Measurements from ENCODE around the gene CTAGE1. TPM values are rescaled to one million over a fixed set of nuclear protein-coding genes. Genes with fewer than 3 reads are reported as not detected.

CTAGE1 gene
- polyA plus RNA-seq, 2 of the 4 experiments (the other 2 are of a cell fraction): 0.01 TPM; not detected in 1

GRCh38 chr18:22412176-22412911, 5.4 kb downstream of the CTAGE1 start (continued):
- TF ChIP-seq GATA3 (IDR thresholded peaks at IDR 0.05; ENCODE audit: borderline replicate concordance) (no peak), CEBPB (IDR thresholded peaks at IDR 0.05) (no peak)
- TF ChIP-seq, protein P1, sequence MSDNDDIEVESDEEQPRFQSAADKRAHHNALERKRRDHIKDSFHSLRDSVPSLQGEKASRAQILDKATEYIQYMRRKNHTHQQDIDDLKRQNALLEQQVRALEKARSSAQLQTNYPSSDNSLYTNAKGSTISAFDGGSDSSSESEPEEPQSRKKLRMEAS (IDR thresholded peaks at IDR 0.05): no peak

DNA sequence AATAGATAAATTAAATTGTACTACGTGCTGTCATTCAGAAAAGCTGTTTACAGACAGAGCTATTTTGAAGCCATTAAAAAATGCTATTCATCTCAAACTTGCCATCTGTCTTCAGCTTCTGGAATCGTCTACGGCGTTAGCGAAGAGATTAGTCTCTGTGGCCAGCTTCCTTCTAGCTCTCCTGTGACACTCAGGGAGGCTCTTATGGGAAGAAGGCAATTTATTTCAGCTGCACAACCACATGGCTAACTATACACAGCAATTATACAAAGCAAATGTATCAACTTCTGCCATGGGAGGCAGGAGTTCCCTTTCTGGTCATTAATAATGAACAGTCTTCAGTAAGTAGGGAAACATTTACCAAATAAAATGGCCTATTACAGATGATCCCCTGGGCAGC, 6.3 kb downstream of the CTAGE1 start:
- TF ChIP-seq CEBPB (IDR thresholded peaks at IDR 0.05) (no peak), SREBF2 (IDR thresholded peaks at IDR 0.05) (no peak), CHD2 (IDR thresholded peaks at IDR 0.05; ENCODE audit: low read length, partially characterized antibody) (no peak), NR3C1 (IDR thresholded peaks at IDR 0.05) (no peak), ZC3H11A (IDR thresholded peaks at IDR 0.05) (no peak), KDM1A (IDR thresholded peaks at IDR 0.05; ENCODE audit: low read depth) (no peak), HOXB13 (CRISPR knock-in tag; IDR thresholded peaks at IDR 0.05; ENCODE audit: low read depth) (no peak), RARB (CRISPR knock-in tag; IDR thresholded peaks at IDR 0.05) (no peak), FOSB (CRISPR knock-in tag; IDR thresholded peaks at IDR 0.05) (no peak), ZNF302 (CRISPR knock-in tag; IDR thresholded peaks at IDR 0.05) (no peak)
- TF ChIP-seq, protein P2, sequence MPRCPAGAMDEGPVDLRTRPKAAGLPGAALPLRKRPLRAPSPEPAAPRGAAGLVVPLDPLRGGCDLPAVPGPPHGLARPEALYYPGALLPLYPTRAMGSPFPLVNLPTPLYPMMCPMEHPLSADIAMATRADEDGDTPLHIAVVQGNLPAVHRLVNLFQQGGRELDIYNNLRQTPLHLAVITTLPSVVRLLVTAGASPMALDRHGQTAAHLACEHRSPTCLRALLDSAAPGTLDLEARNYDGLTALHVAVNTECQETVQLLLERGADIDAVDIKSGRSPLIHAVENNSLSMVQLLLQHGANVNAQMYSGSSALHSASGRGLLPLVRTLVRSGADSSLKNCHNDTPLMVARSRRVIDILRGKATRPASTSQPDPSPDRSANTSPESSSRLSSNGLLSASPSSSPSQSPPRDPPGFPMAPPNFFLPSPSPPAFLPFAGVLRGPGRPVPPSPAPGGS (IDR thresholded peaks at IDR 0.05): no peak
- H3K9me3 ChIP-seq: no peaks in the 10 kb centered on the region
- H3K27ac ChIP-seq: no peak overlapping the region
- CTCF ChIA-PET: interaction anchor here (1.2 to 1.3 kb wide), 2 partner anchors 16 to 124 kb away, joined by 3 read pairs; no protein-coding TSS in a partner anchor
- no peak overlapping the region for H3K4me2 ChIP-seq
- DNase-seq (ENCODE audit: low read depth in 1 of 2, low spot score in 1 of 2): no peak
- WGBS (ENCODE audit: missing lambda C conversion rate): 83% methylated on average over 5 of the region's 5 CpGs
- ATAC-seq: no peak
- H3K4me1 ChIP-seq: no peaks in the 10 kb centered on the region
- POLR2A ChIA-PET: no interaction called here
- H3K4me3 ChIP-seq: no peak overlapping the region
- FAIRE-seq: no peak

DNA sequence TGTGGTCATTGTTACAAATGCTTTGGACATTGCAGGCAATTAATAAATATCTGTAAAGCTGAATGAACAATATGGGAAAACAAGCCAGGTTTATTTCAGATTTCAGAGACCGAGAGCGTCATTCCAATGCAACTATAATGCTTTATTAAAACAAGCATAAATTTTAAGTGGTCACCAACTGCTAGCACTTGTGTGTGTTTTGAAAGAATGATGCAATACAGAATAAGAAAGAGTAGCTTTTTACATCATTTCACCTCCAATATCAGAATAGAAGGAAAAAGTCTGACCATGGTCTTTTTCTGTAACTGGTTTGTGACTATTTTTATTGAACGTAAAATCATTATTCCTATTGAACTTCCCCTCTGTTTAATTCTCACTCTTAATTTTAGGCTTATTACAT, 7.6 kb downstream of the CTAGE1 start:
- Histone ChIP-seq H3K4me3 (no peak overlapping the region), H3K4me2 (no peak overlapping the region), H3K4me1 (no peaks in the 10 kb centered on the region), H3K27ac (no peak overlapping the region), H3K9me3 (peaks cover under 1% of the 10 kb centered on the region; the same call in 1 of the 3 replicates)
- 92% methylated on average over 3 of the region's 3 CpGs for WGBS (ENCODE audit: missing lambda C conversion rate)
- FAIRE-seq (no peak), DNase-seq (ENCODE audit: low read depth in 1 of 2, low spot score in 1 of 2) (no peak), ATAC-seq (no peak)
- POLR2A ChIA-PET: no interaction called here
- CTCF ChIA-PET: interaction anchor here (1.3 kb wide), 1 partner anchor 14 kb away, joined by 3 read pairs; no protein-coding TSS in a partner anchor
- no peak for TF ChIP-seq USF2 (IDR thresholded peaks at IDR 0.05)
- no peak for TF ChIP-seq RAD21 (conservative IDR thresholded peaks at IDR 0.05 in 1 of 2, IDR thresholded peaks at IDR 0.05 in 1 of 2)

- peaks cover 7% of the 10 kb centered on the region; the same call in 1 of the 3 replicates for H3K9me3 ChIP-seq
- no peak overlapping the region for H3K4me3 ChIP-seq
- H3K4me2 ChIP-seq: no peak overlapping the region
- DNase-seq (ENCODE audit: low read depth in 1 of 2, low spot score in 1 of 2) (no peak), ATAC-seq (no peak), FAIRE-seq (no peak)
- ChIA-PET CTCF (interaction anchor here (0.9 kb wide), 1 partner anchor 41 kb away, joined by 4 read pairs; no protein-coding TSS in a partner anchor), POLR2A (no interaction called here)
- no peaks in the 10 kb centered on the region for H3K4me1 ChIP-seq
- H3K27ac ChIP-seq: no peak overlapping the region
- 86% methylated on average over 1 of the region's 1 CpG for WGBS (ENCODE audit: missing lambda C conversion rate)
- TF ChIP-seq ELK1 (IDR thresholded peaks at IDR 0.05; ENCODE audit: low read depth, low read length) (no peak), RARB (CRISPR knock-in tag; IDR thresholded peaks at IDR 0.05) (no peak), CEBPB (IDR thresholded peaks at IDR 0.05) (no peak), EHMT2 (IDR thresholded peaks at IDR 0.05; ENCODE audit: low read depth) (no peak), ZSCAN20 (CRISPR knock-in tag; IDR thresholded peaks at IDR 0.05) (no peak), HOXB5 (CRISPR knock-in tag; IDR thresholded peaks at IDR 0.05) (no peak), GATA3 (IDR thresholded peaks at IDR 0.05; ENCODE audit: borderline replicate concordance) (no peak), POLR2AphosphoS2 (conservative IDR thresholded peaks at IDR 0.05; ENCODE audit: low read length) (no peak), CHD2 (IDR thresholded peaks at IDR 0.05; ENCODE audit: low read length, partially characterized antibody) (no peak), EP300 (IDR thresholded peaks at IDR 0.05) (no peak)
Measured at GRCh38 chr18:22409445-22409844, 8.3 kb downstream of the CTAGE1 start.
